22Rv1 (cell line): ENCODE data around the gene ZNF593.

ENCODE experiments used
- CTCF ChIP-seq: fragments of 450-650 bp; IDR thresholded peaks from 2 replicates; pipeline ENCODE4 v1.5.1; 2017; ENCODE audit warnings: mild to moderate bottlenecking
- ZFX ChIP-seq: fragments of 450-650 bp; IDR thresholded peaks from 2 replicates; pipeline ENCODE4 v1.6.1; 2017; ENCODE audit warnings: antibody characterized with exemption, borderline replicate concordance

DNA sequence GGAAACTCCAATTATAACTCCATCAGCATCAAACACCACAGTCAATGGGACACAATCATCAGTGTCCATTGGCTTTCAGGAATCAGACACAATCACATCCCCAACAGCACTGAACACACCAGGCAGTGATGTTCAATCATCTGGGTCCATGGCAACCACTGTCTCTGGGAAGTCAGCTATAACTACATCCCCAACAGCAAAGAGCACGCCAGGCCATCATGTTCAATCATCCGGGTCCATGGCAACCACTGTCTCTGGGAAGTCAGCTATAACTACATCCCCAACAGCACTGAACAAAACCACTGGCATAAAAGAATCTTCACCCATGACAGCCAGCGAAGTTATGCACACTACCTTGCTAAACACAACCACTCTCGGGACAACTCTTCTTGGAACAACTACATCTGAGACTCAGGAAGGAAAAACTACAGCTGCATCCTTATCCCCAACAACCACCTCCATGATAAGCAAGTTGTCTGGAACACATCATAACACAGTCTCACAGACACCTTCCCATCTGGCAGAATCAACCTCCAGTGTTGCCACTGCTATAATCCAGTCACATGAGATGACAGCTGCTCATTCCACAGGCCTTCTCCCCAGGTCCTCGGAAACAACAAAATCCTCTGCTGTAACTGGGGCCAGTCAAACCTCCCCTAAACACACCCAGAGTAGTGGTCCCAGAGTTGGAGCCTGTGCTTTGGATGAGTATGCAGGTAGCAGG is 40.6 kb downstream of the ZNF593 start:
- no peak for TF ChIP-seq CTCF
- TF ChIP-seq ZFX = no peak
